Large intestine (tissue), 3 donors: Measurements from ENCODE around the gene FIGNL2. TPM values are rescaled to one million over a fixed set of nuclear protein-coding genes. Genes with fewer than 3 reads are reported as not detected.

Experiments used
- DNase-seq, 2 donors: peaks; one replicate each; pipeline versions ENCODE4 v3.0.0 to v3.0.0-alpha.2; 2013
- H3K27ac ChIP-seq: one replicate; pipeline ENCODE4 v1.5.1; 2013; ENCODE audit warnings: low read length
- H3K27me3 ChIP-seq: 2 replicates; pipeline ENCODE4 v1.6.1; 2013; ENCODE audit warnings: low read length; ENCODE audit not compliant: control insufficient read depth, insufficient read depth
- H3K36me3 ChIP-seq: 2 replicates; pipeline ENCODE4 v1.6.1; 2013; ENCODE audit warnings: low read length; ENCODE audit not compliant: control insufficient read depth, insufficient read depth
- H3K4me1 ChIP-seq: one replicate; pipeline ENCODE4 v1.6.1; 2013; ENCODE audit warnings: low read length; ENCODE audit not compliant: control insufficient read depth, insufficient read depth
- H3K4me3 ChIP-seq: one replicate; pipeline ENCODE4 v1.5.1; 2013; ENCODE audit warnings: low read length
- H3K9me3 ChIP-seq: one replicate; pipeline ENCODE4 v1.6.1; 2013; ENCODE audit warnings: mild to moderate bottlenecking, low read depth, low read length, moderate library complexity; ENCODE audit not compliant: control insufficient read depth
- WGBS: methylation state at CpG from one replicate; pipeline ENCODE4 v1.1.5; 2013; ENCODE audit warnings: low lambda C conversion rate; ENCODE audit not compliant: insufficient coverage; 5-methylcytosine and 5-hydroxymethylcytosine counted together
- polyA plus RNA-seq: library from polyadenylated mRNA; unstranded; fragments of 120-200 nt; gene quantifications from one replicate; pipeline ENCODE4 v1.2.1, GENCODE V29; 2013

FIGNL2 gene
- polyA plus RNA-seq, 1 donor = 0.76 TPM

DNA sequence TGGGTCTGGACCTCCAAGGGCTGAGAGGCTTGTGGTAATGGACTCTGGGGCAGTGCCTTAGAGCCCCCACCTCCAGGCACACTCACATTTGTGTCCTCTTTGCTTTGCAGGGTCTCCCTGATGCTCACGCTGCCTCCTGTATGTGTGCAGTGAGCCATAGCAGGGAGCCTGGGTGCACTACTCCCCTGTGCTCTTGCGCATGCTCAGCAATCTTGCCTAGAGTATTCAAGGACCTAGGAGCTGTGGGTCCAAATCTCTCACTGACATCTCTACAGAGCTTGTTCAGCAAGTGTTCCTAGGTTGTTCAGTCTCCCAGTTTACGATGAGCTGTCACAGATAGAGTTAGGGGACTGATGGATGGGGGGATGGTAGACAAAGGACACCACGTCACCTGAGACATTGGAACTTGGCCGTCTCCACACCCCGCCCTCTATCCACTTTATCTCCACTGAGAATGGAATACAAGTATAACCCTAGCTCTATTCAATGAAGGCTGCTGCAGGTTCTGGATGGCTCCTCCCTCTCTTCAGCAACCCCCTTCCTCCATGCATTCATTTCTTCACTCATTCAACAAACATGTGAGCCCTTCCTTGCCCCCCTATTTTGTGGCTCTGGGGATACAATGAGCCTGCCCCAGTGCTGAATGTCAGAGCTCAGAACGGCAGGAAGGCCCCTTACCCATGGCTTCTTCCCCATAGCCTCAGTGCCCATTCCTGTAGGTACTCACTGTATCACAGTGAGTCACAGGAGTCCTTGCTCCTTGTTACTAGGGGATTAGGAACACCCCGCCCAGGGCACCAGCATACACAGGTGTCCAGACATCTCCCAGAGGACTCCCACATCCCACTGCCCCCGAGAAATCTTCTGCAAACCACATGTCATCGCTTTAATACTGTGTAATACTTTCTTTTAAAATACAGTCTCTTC lies 31.2 kb downstream of the FIGNL2 start:
- no peaks in the 10 kb centered on the region for H3K36me3 ChIP-seq
- H3K27ac ChIP-seq = peak overlapping the region; percentile 34
- no CpG with 5 or more reads among the region's 10 CpGs for WGBS
- peak; percentile 89 to 94 for DNase-seq
- H3K9me3 ChIP-seq = peaks cover 8% of the 10 kb centered on the region
- H3K27me3 ChIP-seq = peaks cover 1% of the 10 kb centered on the region
- no peak overlapping the region for H3K4me3 ChIP-seq
- peaks cover 14% of the 10 kb centered on the region for H3K4me1 ChIP-seq

DNA sequence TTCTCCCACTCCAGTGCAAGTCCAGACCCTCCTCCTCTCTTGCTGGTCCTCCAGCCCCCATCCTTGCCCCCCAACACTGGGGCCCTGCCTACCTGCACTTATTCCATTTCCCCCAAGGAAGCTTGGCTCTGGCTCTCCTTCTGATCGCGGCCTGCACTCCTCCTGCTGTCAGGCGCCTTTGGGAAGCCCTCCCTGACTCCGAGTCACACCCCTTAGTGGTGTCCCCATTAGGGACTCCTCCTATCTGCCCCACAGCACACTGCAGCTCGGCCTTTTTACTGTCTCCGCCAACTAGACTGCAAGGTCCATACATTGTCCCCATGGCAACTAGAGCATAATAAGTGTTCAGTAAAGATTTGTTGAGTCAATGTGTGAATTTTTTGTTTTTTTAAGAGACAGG lies 32.9 kb downstream of the FIGNL2 start:
- Histone ChIP-seq H3K27ac (no peak overlapping the region), H3K9me3 (no peaks in the 10 kb centered on the region), H3K4me1 (peaks cover 14% of the 10 kb centered on the region), H3K36me3 (no peaks in the 10 kb centered on the region), H3K4me3 (no peak overlapping the region), H3K27me3 (no peaks in the 10 kb centered on the region)
- DNase-seq = no peak
- no CpG with 5 or more reads among the region's 6 CpGs for WGBS

DNA sequence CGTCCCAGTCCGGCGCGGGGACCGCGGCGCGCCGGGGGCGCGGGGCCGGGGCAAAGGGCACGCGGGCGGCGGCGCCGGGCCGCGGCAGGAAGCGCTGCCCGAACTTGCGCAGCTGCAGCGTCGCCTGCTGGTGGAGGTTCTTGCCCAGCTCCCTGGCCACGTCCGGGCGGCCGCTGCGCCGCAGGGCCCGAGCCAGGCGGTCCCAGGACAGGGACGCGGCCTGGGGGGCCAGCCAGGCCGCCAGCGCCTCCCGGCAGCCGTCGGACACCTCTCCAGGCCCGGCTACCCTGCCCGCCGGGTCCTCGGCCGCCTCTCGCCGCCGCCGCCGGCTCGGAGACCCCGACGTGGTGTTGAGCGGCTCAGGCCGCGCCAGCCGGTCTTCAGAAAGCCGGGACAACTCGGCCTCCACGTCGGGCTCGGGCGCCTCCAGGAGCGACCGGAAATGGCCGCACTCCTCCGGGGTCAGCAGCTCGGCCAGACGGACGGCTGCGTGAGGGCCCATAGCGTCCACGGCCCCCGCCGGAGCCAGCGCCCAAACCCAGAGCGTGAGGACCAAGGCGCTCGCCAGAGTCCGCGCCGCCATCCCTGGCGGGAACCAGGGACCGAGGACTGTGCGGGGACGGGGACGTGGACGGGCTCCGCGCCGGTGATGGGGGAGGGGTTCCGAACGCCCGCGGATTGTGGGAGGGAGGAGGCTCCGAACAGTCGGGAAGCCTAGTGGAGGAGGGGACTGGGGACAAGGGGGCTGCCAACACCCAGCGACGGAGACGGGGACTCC lies 34.0 kb downstream of the FIGNL2 start:
- H3K36me3 ChIP-seq = no peaks in the 10 kb centered on the region
- H3K4me3 ChIP-seq = peak overlapping the region; percentile 71
- H3K9me3 ChIP-seq = no peaks in the 10 kb centered on the region
- peaks cover 14% of the 10 kb centered on the region for H3K4me1 ChIP-seq
- peak; percentile 83 to 92 for DNase-seq
- H3K27me3 ChIP-seq = no peaks in the 10 kb centered on the region
- H3K27ac ChIP-seq = peak overlapping the region; percentile 75
- no CpG with 5 or more reads among the region's 100 CpGs for WGBS

DNA sequence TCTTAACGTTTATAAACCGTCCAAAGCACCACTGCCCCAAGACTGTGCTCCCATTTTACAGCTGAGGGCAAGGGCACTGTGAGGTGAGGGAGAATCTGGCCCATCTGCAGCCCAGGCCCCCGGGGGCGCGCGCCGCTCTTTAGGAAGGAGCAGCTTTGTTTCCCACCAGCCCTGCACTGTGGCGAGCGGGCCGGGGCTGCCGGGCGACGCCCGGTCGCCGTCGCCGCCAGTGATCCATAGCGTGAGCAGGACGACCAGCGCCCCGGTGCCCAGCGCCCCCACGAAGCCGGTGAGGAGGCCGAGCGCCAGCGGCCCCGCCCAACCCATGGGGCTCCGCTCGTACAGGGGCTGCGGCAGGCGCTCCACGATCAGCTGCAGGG lies 34.6 kb downstream of the FIGNL2 start:
- WGBS = no CpG with 5 or more reads among the region's 34 CpGs
- peak overlapping the region; percentile 40 for H3K4me3 ChIP-seq

DNA sequence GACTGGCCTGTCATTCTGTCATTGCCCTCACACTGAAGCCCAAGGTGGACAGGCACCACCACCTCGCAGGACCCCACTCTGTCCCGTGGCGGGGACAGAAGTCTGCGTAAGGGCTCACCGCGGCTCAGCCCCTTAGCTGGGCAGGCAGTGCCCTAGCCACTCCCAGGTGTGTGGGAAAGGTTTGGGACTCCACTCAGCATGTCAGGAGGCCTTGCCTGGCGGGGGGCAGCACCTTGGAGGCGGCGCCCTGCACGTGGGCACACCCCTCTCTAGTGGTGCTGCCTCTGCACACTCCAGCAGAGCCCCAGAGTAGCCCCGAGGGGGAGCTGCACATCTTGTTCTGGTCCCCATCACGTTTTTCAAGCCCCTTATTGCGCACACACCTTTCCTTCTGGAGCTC lies 35.6 kb downstream of the FIGNL2 start:
- no peak overlapping the region for H3K4me3 ChIP-seq
- H3K9me3 ChIP-seq = no peaks in the 10 kb centered on the region
- peaks cover 14% of the 10 kb centered on the region for H3K4me1 ChIP-seq
- no peaks in the 10 kb centered on the region for H3K27me3 ChIP-seq
- H3K36me3 ChIP-seq = no peaks in the 10 kb centered on the region
- no CpG with 5 or more reads among the region's 13 CpGs for WGBS
- DNase-seq = no peak
- H3K27ac ChIP-seq = no peak overlapping the region

More for the DNA sequence above, 34.6 kb downstream of the FIGNL2 start:
- H3K4me1 ChIP-seq = peaks cover 14% of the 10 kb centered on the region
- H3K9me3 ChIP-seq = no peaks in the 10 kb centered on the region
- no peaks in the 10 kb centered on the region for H3K27me3 ChIP-seq
- DNase-seq = no peak
- H3K36me3 ChIP-seq = no peaks in the 10 kb centered on the region
- no peak overlapping the region for H3K27ac ChIP-seq

DNA sequence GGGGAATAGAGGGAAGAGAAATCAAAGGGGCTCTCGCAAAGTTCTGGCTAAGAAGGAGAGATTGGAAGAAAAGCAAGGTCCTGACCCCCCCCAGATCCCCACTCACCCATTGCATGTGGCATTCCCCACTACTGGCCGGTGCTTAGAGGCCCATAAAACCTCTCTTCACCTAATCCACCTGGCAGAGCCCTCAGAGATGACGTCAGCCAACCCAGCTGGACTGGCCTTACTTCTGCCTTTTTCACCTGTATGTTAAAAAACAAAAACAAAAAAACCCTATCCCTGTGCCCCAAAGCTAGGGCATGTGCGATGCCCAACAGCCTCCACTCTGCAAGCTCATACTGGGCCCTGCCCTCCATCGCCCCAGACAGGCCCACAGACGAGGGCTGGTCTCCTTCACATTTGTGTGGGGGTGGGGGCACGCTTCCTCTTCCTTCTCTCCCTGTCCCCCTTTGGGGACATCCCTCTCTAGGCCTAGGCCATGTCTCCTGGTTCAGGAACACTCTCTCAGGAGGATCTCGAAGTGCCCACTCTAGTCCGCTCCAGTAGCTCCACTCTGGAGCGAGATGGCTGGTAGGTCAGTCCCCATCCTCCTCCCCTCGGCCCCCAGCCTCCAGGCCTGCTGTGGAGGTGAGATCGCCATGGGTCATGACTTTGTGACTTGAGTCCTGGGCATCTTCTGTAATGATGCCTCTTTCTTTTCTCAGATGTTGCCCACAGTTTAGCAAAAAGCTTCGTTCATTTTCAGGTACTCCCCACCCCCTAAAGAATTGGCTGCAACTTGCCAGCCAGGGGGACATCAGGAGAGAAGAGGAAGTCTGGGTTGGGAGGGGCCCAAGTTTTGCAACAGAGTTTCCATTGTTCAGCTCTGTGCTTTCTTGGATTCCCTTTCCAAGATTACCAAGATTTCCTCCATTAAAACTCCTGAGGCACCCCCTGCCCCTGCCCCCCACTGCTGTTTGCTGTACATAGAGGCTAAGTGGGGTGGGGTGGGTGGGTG lies 37.0 kb downstream of the FIGNL2 start:
- Histone ChIP-seq H3K36me3 (no peaks in the 10 kb centered on the region), H3K27me3 (no peaks in the 10 kb centered on the region), H3K4me3 (no peak overlapping the region), H3K4me1 (peaks cover 4% of the 10 kb centered on the region), H3K9me3 (no peaks in the 10 kb centered on the region), H3K27ac (no peak overlapping the region)
- no peak for DNase-seq
- WGBS = no CpG with 5 or more reads among the region's 13 CpGs

DNA sequence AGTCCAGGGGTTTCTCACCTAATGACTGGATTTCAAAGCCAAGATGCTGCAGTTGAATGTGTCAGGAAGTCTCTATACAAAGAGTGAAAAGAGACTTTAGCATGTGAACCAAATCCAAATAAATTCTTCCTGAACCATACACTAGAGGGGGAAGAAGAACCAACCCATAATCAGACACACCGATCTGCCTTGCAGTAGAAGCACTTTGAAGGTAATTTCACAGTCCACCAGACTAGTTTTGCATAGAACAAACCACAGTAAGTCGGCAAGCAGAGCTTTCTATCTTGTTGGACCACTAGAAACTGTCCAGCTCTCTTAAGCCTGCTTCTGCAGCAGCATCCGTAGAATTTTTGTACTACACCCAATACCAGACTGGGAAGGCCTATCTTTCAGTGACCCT lies 39.3 kb downstream of the FIGNL2 start:
- DNase-seq = no peak
- Histone ChIP-seq H3K27ac (no peak overlapping the region), H3K9me3 (no peaks in the 10 kb centered on the region), H3K27me3 (no peaks in the 10 kb centered on the region), H3K4me1 (no peaks in the 10 kb centered on the region), H3K36me3 (no peaks in the 10 kb centered on the region), H3K4me3 (no peak overlapping the region)
- WGBS = no CpG with 5 or more reads among the region's 3 CpGs

DNA sequence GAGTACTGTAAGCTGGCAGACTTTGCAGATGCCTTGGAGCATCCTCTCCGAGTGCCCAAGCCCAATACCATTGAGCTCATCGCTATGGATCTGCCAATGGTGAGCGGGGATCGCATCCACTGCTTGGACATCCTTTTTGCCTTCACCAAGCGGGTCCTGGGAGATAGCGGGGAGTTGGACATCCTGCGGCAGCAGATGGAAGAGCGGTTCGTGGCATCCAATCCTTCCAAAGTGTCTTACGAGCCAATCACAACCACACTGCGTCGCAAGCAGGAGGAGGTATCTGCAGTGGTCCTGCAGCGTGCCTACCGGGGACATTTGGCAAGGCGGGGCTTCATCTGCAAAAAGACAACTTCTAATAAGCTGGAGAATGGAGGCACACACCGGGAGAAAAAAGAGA lies 41.6 kb downstream of the FIGNL2 start:
- Histone ChIP-seq H3K36me3 (no peaks in the 10 kb centered on the region), H3K27me3 (no peaks in the 10 kb centered on the region), H3K27ac (no peak overlapping the region), H3K9me3 (no peaks in the 10 kb centered on the region), H3K4me3 (no peak overlapping the region), H3K4me1 (no peaks in the 10 kb centered on the region)
- DNase-seq = no peak
- WGBS = no CpG with 5 or more reads among the region's 16 CpGs

DNA sequence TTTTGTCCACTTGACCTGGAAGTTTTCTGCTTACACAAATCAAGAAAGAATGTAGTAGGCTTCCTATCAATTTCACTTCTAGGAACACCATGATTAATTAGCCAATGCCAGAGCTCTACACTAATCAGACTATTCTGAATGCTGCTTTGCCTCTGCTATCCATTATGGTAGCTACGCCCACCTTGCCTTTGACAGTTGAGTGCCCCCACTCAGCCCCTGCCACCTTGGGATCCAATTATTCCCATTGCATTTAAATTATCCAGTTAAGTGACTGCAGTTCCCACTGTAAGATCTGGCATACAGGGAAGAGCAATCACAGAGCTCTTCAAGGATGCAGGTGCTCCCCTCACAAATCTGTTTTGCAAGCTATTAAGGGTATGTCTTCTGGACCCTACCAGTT lies 47.5 kb downstream of the FIGNL2 start:
- Histone ChIP-seq H3K27me3 (no peaks in the 10 kb centered on the region), H3K4me3 (no peak overlapping the region), H3K9me3 (no peaks in the 10 kb centered on the region), H3K36me3 (no peaks in the 10 kb centered on the region), H3K27ac (no peak overlapping the region), H3K4me1 (no peaks in the 10 kb centered on the region)
- WGBS = no CpG with 5 or more reads among the region's 1 CpG
- DNase-seq = no peak

DNA sequence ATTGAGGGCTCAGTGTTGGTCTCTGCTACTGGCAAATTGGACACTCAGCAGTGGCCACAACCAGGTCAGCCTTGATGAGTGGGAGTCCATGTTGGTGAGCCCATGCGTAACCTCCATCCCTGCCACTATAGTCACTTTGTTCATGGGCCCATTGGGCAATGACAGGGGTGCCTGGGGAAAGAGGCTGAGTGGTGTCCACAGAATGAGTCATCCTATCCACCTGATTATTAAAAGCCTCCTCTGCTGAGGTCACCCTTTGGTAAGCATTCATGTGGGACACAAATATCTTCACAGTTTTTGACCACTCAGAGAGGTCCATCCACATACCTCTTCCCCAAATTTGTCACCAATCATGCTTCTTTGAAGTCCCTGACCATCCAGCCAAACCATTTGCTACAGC lies 50.0 kb downstream of the FIGNL2 start:
- H3K4me3 ChIP-seq = no peak overlapping the region
- H3K27ac ChIP-seq = no peak overlapping the region
- WGBS = no CpG with 5 or more reads among the region's 1 CpG
- no peaks in the 10 kb centered on the region for H3K27me3 ChIP-seq
- no peak for DNase-seq
- H3K9me3 ChIP-seq = no peaks in the 10 kb centered on the region
- H3K36me3 ChIP-seq = no peaks in the 10 kb centered on the region
- no peaks in the 10 kb centered on the region for H3K4me1 ChIP-seq
